ENCODE measurements around the gene CYP11A1. TPM values are rescaled to one million over a fixed set of nuclear protein-coding genes. Genes with fewer than 3 reads are reported as not detected.
"Not testable (repeated sequence)": the region's sequence is repeated elsewhere in the genome, so short reads cannot be mapped to it uniquely, and the experiment has no call there.

Gene CYP11A1
- total RNA-seq, 1 experiment from 2014 or later: 1.7 TPM

- H3K9me3 Mint-ChIP-seq: peaks cover 8 to 15% of the 10 kb centered on the region in 2 experiments
- no CpG with 5 or more reads among the region's 6 CpGs for WGBS (ENCODE audit: extremely low coverage, insufficient read length, low lambda C conversion rate)
- H4K20me1 ChIP-seq (ENCODE audit: control insufficient read depth, insufficient read depth, insufficient read length); H3K4me1 ChIP-seq (ENCODE audit: insufficient read depth, low read length); H3K27ac ChIP-seq (ENCODE audit: insufficient read length, low read depth, low read length); H2AK5ac ChIP-seq (ENCODE audit: insufficient read length, low read length); H3K27me3 ChIP-seq (ENCODE audit: insufficient read depth, low read length); H2BK120ac ChIP-seq (ENCODE audit: low read depth, low read length, poor library complexity, severe bottlenecking); H3K4ac ChIP-seq (ENCODE audit: low read depth, low read length); H3K4me2 ChIP-seq (ENCODE audit: insufficient read depth, insufficient read length, low read length); H3T11ph ChIP-seq (ENCODE audit: low read length); H2AFZ ChIP-seq (ENCODE audit: low read length); H3K9ac ChIP-seq (ENCODE audit: extremely low read depth, insufficient read length, low read length); H3K18ac ChIP-seq (ENCODE audit: insufficient read length, low read depth, low read length); H3K23me2 ChIP-seq (ENCODE audit: insufficient read length, low read depth, low read length, poor library complexity, severe bottlenecking); H3K56ac ChIP-seq (ENCODE audit: insufficient read length, low read depth, low read length); H3K79me1 ChIP-seq (ENCODE audit: insufficient read depth, low read depth, low read length, poor library complexity, severe bottlenecking); H4K5ac ChIP-seq (ENCODE audit: insufficient read length, low read depth, low read length); H3K14ac ChIP-seq (ENCODE audit: insufficient read depth, low read length); H3K4me1 Mint-ChIP-seq; H4K91ac ChIP-seq (ENCODE audit: insufficient read length, low read depth, low read length); H2BK20ac ChIP-seq (ENCODE audit: low read depth, low read length, poor library complexity, severe bottlenecking); H3K27ac Mint-ChIP-seq; H2BK15ac ChIP-seq (ENCODE audit: low read depth, low read length); H3K23ac ChIP-seq (ENCODE audit: insufficient read length, low read depth, low read length); H2BK5ac ChIP-seq (ENCODE audit: insufficient read length, low read length); H3K9me3 ChIP-seq (ENCODE audit: control insufficient read depth, low read depth, low read length); H2BK12ac ChIP-seq (ENCODE audit: insufficient read length, low read depth, low read length); H4K8ac ChIP-seq (replicated peaks; ENCODE audit: insufficient read length, low read depth, low read length); H3K4me3 Mint-ChIP-seq; H3K79me2 ChIP-seq (ENCODE audit: insufficient read depth, low read length): not testable (repeated sequence)
- peaks cover 23% of the 10 kb centered on the region for H3K27me3 Mint-ChIP-seq (ENCODE audit: low read depth)
- peaks cover 7 to 11% (median 11%) of the 10 kb centered on the region in 3 experiments for H3K36me3 Mint-ChIP-seq (ENCODE audit: insufficient read depth in 1 of 3, low read depth in 3 of 3)
- DNase-seq: peak; percentile 72
Observed at GRCh38 chr15:74359376-74359775, 8.1 kb downstream of the CYP11A1 start.

DNA sequence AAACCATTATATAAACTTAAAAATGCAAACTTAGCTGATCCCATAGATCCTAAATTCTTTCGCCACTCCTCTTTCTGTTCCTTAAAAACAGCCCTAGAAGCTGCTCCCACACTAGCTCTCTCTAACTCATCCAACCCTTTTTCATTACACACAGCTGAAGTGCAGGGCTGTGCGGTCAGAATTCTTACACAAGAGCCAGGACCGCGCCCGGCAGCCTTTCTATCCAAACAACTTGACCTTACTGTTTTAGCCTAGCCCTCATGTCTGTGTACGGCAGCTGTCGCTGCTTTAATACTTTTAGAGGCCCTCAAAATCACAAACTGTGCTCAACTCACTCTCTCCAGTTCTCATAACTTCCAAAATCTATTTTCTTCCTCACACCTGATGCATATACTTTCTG, 9.9 kb downstream of the CYP11A1 start:
- no CpG with 5 or more reads among the region's 7 CpGs for WGBS (ENCODE audit: extremely low coverage, insufficient read length, low lambda C conversion rate)
- not testable (repeated sequence) for H2AK5ac ChIP-seq (ENCODE audit: insufficient read length, low read length); H3K4me3 Mint-ChIP-seq; H3K23ac ChIP-seq (ENCODE audit: insufficient read length, low read depth, low read length); H2BK20ac ChIP-seq (ENCODE audit: low read depth, low read length, poor library complexity, severe bottlenecking); H4K8ac ChIP-seq (replicated peaks; ENCODE audit: insufficient read length, low read depth, low read length); H3K4me1 Mint-ChIP-seq; H2BK15ac ChIP-seq (ENCODE audit: low read depth, low read length); H4K91ac ChIP-seq (ENCODE audit: insufficient read length, low read depth, low read length); H3T11ph ChIP-seq (ENCODE audit: low read length); H2BK120ac ChIP-seq (ENCODE audit: low read depth, low read length, poor library complexity, severe bottlenecking); H3K27ac Mint-ChIP-seq; H3K27me3 ChIP-seq (ENCODE audit: insufficient read depth, low read length); H3K4me2 ChIP-seq (ENCODE audit: insufficient read depth, insufficient read length, low read length); H3K18ac ChIP-seq (ENCODE audit: insufficient read length, low read depth, low read length); H3K79me2 ChIP-seq (ENCODE audit: insufficient read depth, low read length); H3K14ac ChIP-seq (ENCODE audit: insufficient read depth, low read length); H3K9me3 ChIP-seq (ENCODE audit: control insufficient read depth, low read depth, low read length); H3K56ac ChIP-seq (ENCODE audit: insufficient read length, low read depth, low read length); H4K20me1 ChIP-seq (ENCODE audit: control insufficient read depth, insufficient read depth, insufficient read length); H2BK12ac ChIP-seq (ENCODE audit: insufficient read length, low read depth, low read length); H4K5ac ChIP-seq (ENCODE audit: insufficient read length, low read depth, low read length); H3K23me2 ChIP-seq (ENCODE audit: insufficient read length, low read depth, low read length, poor library complexity, severe bottlenecking); DNase-seq; H3K4me1 ChIP-seq (ENCODE audit: insufficient read depth, low read length); H3K4ac ChIP-seq (ENCODE audit: low read depth, low read length); H2AFZ ChIP-seq (ENCODE audit: low read length); H2BK5ac ChIP-seq (ENCODE audit: insufficient read length, low read length); H3K9ac ChIP-seq (ENCODE audit: extremely low read depth, insufficient read length, low read length); H3K27ac ChIP-seq (ENCODE audit: insufficient read length, low read depth, low read length); H3K79me1 ChIP-seq (ENCODE audit: insufficient read depth, low read depth, low read length, poor library complexity, severe bottlenecking)
- peaks cover 14% of the 10 kb centered on the region for H3K27me3 Mint-ChIP-seq (ENCODE audit: low read depth)
- peaks cover 23 to 31% of the 10 kb centered on the region in 2 experiments for H3K9me3 Mint-ChIP-seq
- peaks cover 16 to 26% (median 19%) of the 10 kb centered on the region in 3 experiments for H3K36me3 Mint-ChIP-seq (ENCODE audit: insufficient read depth in 1 of 3, low read depth in 3 of 3)
